ENCODE measurements around the gene ZNF821. TPM values are rescaled to one million over a fixed set of nuclear protein-coding genes. Genes with fewer than 3 reads are reported as not detected.

Gene ZNF821
- polyA plus RNA-seq, 1 donor from 2014 or later, result 59.7 TPM

Other genes with a start within 250 kb of the ZNF821 start
- 3.3 TPM for gene PHLPP2, start 159.5 kb downstream of the ZNF821 start, polyA plus RNA-seq (ENCODE audit: insufficient read depth, low read depth, low replicate concordance)
- gene AP1G1, start 75.3 kb downstream of the ZNF821 start, polyA plus RNA-seq (ENCODE audit: insufficient read depth, low read depth, low replicate concordance), result 31.3 TPM
- 17.6 TPM for gene ATXN1L, start 38.2 kb downstream of the ZNF821 start, polyA plus RNA-seq (ENCODE audit: insufficient read depth, low read depth, low replicate concordance)
- 221 TPM for gene IST1, start 11.3 kb upstream of the ZNF821 start, polyA plus RNA-seq (ENCODE audit: insufficient read depth, low read depth, low replicate concordance)
- not detected for gene PKD1L3, start 116.2 kb upstream of the ZNF821 start, polyA plus RNA-seq (ENCODE audit: insufficient read depth, low read depth, low replicate concordance)
- 6.1 TPM for gene DHODH, start 124.6 kb upstream of the ZNF821 start, polyA plus RNA-seq (ENCODE audit: insufficient read depth, low read depth, low replicate concordance)
- 9.2 TPM for gene HP, start 170.3 kb upstream of the ZNF821 start, polyA plus RNA-seq (ENCODE audit: insufficient read depth, low read depth, low replicate concordance)
- gene HPR, start 179.0 kb upstream of the ZNF821 start, polyA plus RNA-seq (ENCODE audit: insufficient read depth, low read depth, low replicate concordance), result 7.0 TPM
- 7.5 TPM for gene TXNL4B, start 209.4 kb upstream of the ZNF821 start, polyA plus RNA-seq (ENCODE audit: insufficient read depth, low read depth, low replicate concordance)
- 44.2 TPM for gene DHX38, start 209.7 kb upstream of the ZNF821 start, polyA plus RNA-seq (ENCODE audit: insufficient read depth, low read depth, low replicate concordance)